ENCODE results near the gene GSTO2.
"Not testable (repeated sequence)": the region's sequence is repeated elsewhere in the genome, so short reads cannot be mapped to it uniquely, and the experiment has no call there.

Gene GSTO2

GRCh38 chr10:104245066-104245632 lies 23.8 kb upstream of the GSTO2 start:
- H3K9me3 ChIP-seq (ENCODE audit: low read length) = no peaks in the 10 kb centered on the region
- H3K27me3 ChIP-seq (ENCODE audit: insufficient read depth, low read length) = peaks cover 7% of the 10 kb centered on the region
- no peak overlapping the region for H3K4me3 ChIP-seq (ENCODE audit: low read length)
- H3K36me3 ChIP-seq (ENCODE audit: insufficient read depth, low read length) = no peaks in the 10 kb centered on the region
- H2AFZ ChIP-seq (ENCODE audit: low read depth, low read length) = no peak overlapping the region
- H3K4me1 ChIP-seq (ENCODE audit: insufficient read depth, low read length) = no peaks in the 10 kb centered on the region

DNA sequence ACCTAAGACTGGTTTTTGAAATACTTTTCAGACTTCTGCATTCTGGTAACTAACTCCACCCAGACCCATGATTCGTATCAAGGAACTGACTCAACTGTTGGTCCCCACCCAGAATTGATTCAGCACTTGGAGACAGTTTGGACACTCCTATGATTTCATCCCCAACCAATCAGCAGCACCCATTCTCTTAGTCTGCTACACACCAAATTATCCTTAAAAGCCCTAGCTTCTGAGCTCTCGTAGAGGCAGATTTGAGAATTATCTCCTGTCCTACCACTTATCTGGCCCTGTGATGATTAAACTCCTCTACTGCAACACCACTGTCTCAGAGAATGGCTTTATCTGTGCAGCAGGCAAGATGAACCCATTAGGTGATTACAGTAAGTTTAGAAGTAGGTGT lies 22.0 kb upstream of the GSTO2 start:
- no peaks in the 10 kb centered on the region for H3K36me3 ChIP-seq (ENCODE audit: insufficient read depth, low read length)
- peaks cover 4% of the 10 kb centered on the region for H3K27me3 ChIP-seq (ENCODE audit: insufficient read depth, low read length)
- H3K4me1 ChIP-seq (ENCODE audit: insufficient read depth, low read length) = no peaks in the 10 kb centered on the region
- H3K9me3 ChIP-seq (ENCODE audit: low read length) = no peaks in the 10 kb centered on the region
- H3K4me3 ChIP-seq (ENCODE audit: low read length) = no peak overlapping the region
- no peak overlapping the region for H2AFZ ChIP-seq (ENCODE audit: low read depth, low read length)

DNA sequence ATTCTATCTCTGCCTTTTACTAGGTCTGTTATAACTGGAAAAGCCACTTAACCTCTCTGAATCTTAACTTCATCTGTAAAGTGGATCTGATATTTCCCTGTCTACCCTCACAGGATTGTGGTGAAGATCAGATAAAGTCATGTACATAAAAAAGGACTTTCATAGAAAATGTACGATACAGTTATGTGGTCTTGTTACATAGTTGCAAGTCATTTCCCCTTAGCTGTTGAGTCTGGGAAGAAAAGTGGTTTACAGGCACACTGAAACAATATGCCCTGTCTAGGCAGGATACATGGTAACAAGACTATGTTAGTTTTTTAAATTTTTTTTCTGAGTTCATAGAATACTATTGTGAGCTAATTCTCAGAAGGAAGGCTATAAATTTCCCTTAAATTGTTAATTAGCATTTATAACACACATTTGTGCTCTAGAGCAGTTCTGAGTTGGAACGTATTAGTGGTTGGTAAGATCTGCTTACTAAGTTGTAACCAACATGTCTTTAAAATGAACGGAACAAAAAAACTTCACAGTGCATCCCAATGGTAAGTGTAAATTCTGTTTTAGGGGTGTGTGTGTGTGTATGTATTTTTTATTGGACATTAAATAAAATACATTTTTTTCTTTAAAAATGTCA lies 21.4 kb upstream of the GSTO2 start:
- Histone ChIP-seq H3K36me3 (ENCODE audit: insufficient read depth, low read length) (no peaks in the 10 kb centered on the region), H3K9me3 (ENCODE audit: low read length) (no peaks in the 10 kb centered on the region), H3K4me1 (ENCODE audit: insufficient read depth, low read length) (no peaks in the 10 kb centered on the region), H2AFZ (ENCODE audit: low read depth, low read length) (no peak overlapping the region), H3K4me3 (ENCODE audit: low read length) (no peak overlapping the region), H3K27me3 (ENCODE audit: insufficient read depth, low read length) (peaks cover 4% of the 10 kb centered on the region)

DNA sequence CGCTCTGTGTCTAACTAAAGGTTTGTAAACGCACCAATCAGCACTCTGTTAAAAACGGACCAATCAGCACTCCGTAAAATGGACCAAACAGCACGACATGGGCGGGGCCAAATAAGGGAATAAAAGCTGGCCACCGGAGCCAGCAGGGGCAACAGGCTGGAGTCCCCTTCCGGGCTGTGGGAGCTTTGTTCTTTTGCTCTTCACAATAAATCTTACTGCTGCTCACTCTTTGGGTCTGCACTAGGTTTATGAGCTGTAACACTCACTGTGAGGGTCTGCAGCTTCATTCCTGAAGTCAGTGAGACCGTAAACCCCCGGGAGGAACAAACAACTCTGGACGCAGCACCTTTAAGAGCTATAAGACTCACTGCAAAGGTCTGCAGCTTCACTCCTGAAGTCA lies 20.1 kb upstream of the GSTO2 start:
- not testable (repeated sequence) for H3K9me3 ChIP-seq (ENCODE audit: low read length); H3K4me1 ChIP-seq (ENCODE audit: insufficient read depth, low read length); H3K36me3 ChIP-seq (ENCODE audit: insufficient read depth, low read length); H3K27me3 ChIP-seq (ENCODE audit: insufficient read depth, low read length); H3K4me3 ChIP-seq (ENCODE audit: low read length); H2AFZ ChIP-seq (ENCODE audit: low read depth, low read length)

- H3K9me3 ChIP-seq (ENCODE audit: low read length) = no peaks in the 10 kb centered on the region
- H2AFZ ChIP-seq (ENCODE audit: low read depth, low read length) = no peak overlapping the region
- H3K4me3 ChIP-seq (ENCODE audit: low read length) = no peak overlapping the region
- peaks cover 9% of the 10 kb centered on the region for H3K4me1 ChIP-seq (ENCODE audit: insufficient read depth, low read length)
- peaks cover 4% of the 10 kb centered on the region for H3K27me3 ChIP-seq (ENCODE audit: insufficient read depth, low read length)
- no peaks in the 10 kb centered on the region for H3K36me3 ChIP-seq (ENCODE audit: insufficient read depth, low read length)
Observed at GRCh38 chr10:104250371-104250770, 18.6 kb upstream of the GSTO2 start.

DNA sequence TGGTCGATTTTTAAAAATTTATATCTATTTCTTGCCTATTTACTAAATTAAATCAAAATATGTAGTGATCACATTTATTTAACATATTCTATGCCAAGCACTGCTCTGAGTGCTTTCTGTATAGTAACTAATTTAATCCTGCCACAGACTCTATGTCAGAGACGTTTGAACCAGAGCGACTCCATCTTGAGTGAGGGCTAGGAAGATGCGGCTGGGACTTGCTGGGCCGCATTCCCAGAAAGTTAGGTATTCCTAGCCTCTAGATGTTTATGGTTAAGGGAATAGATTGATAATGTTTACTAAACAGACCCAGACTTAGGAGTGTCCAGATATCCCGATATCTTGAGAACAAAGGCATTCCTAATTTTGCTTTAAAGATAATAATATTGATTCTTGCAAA lies 17.5 kb upstream of the GSTO2 start:
- H3K9me3 ChIP-seq (ENCODE audit: low read length) = no peaks in the 10 kb centered on the region

DNA sequence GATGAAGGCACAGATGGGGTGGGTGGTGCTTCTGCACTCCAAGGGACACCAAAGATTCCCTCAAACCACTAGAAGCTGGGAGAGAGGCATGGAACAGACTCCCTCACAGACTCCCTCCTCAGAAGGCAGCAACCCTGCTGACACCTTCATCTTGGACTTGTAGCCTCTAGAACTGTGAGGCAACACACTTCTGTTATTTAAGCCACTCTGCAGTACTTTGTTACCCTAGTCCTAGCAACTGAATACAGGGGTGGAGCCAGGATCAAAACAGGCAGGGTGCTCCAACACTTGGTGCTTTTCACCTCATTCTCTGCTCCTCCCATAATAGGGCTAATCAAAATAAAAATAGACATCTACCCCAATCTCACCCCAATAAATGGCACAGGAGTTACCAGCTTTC lies 16.6 kb upstream of the GSTO2 start:
- no peaks in the 10 kb centered on the region for H3K36me3 ChIP-seq (ENCODE audit: insufficient read depth, low read length)
- H3K27me3 ChIP-seq (ENCODE audit: insufficient read depth, low read length) = peaks cover 4% of the 10 kb centered on the region

More for the DNA sequence above, 17.5 kb upstream of the GSTO2 start:
- Histone ChIP-seq H3K36me3 (ENCODE audit: insufficient read depth, low read length) (no peaks in the 10 kb centered on the region), H3K4me3 (ENCODE audit: low read length) (no peak overlapping the region), H3K4me1 (ENCODE audit: insufficient read depth, low read length) (peaks cover 15% of the 10 kb centered on the region), H3K27me3 (ENCODE audit: insufficient read depth, low read length) (peaks cover 4% of the 10 kb centered on the region), H2AFZ (ENCODE audit: low read depth, low read length) (no peak overlapping the region)

GRCh38 chr10:104253106-104253505 lies 15.9 kb upstream of the GSTO2 start:
- Histone ChIP-seq H2AFZ (ENCODE audit: low read depth, low read length) (no peak overlapping the region), H3K4me1 (ENCODE audit: insufficient read depth, low read length) (peaks cover 15% of the 10 kb centered on the region), H3K9me3 (ENCODE audit: low read length) (no peaks in the 10 kb centered on the region), H3K36me3 (ENCODE audit: insufficient read depth, low read length) (peaks cover 4% of the 10 kb centered on the region), H3K4me3 (ENCODE audit: low read length) (no peak overlapping the region), H3K27me3 (ENCODE audit: insufficient read depth, low read length) (peaks cover 4% of the 10 kb centered on the region)

More for the DNA sequence above, 16.6 kb upstream of the GSTO2 start:
- Histone ChIP-seq H3K4me1 (ENCODE audit: insufficient read depth, low read length) (peaks cover 15% of the 10 kb centered on the region), H2AFZ (ENCODE audit: low read depth, low read length) (no peak overlapping the region), H3K4me3 (ENCODE audit: low read length) (no peak overlapping the region), H3K9me3 (ENCODE audit: low read length) (no peaks in the 10 kb centered on the region)

DNA sequence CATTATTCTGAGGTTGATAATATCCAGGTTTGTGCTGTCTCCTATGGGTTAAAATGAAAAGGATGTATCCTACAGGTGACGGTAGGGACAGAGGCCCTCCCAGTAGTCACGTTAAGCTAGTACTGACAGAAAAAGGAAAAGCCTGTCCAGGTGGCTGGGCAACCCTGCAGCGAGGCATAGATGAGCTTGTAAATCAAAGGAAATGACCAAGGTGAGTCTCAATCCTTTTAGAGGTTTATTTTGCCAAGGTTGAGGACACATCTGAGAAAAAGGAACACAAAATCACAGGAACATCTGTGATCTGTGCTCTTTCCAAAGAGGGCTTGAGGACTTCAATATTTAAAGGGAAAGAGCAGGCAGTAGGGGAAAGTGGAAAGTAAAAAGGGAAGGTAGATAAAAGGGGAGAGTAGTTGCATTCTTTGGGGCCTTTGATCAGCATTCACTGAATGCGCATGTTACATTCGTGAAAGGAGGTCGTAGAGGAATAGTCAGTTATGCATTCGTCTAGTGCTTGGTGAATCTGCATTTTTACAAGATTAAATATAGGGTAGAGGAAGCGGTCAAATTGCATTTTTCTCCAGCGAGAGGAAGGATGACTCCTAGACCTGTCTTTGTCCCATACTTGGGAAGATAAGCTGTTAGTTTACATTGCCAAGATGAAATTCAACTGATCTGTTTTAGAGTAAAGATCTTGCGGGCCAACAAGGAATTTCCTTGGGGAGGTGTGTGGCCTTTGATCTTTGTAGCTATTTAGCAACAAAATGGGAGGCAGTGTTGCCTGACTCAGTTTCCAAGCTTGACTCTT lies 15.2 kb upstream of the GSTO2 start:
- no peaks in the 10 kb centered on the region for H3K9me3 ChIP-seq (ENCODE audit: low read length)
- peaks cover 10% of the 10 kb centered on the region for H3K36me3 ChIP-seq (ENCODE audit: insufficient read depth, low read length)
- peak overlapping the region; percentile 77 for H3K4me3 ChIP-seq (ENCODE audit: low read length)
- peaks cover 4% of the 10 kb centered on the region for H3K27me3 ChIP-seq (ENCODE audit: insufficient read depth, low read length)
- peak overlapping the region; percentile 83 for H2AFZ ChIP-seq (ENCODE audit: low read depth, low read length)
- peaks cover 15% of the 10 kb centered on the region for H3K4me1 ChIP-seq (ENCODE audit: insufficient read depth, low read length)

GRCh38 chr10:104254493-104255310 lies 14.3 kb upstream of the GSTO2 start, which contains the start of gene GSTO1:
TSS of gene GSTO1 (plus strand) at chr10:104254892. CDS start at chr10:104254929, 37 bp downstream.
- peaks cover 4% of the 10 kb centered on the region for H3K27me3 ChIP-seq (ENCODE audit: insufficient read depth, low read length)
- peak within 1 kb of the TSS; percentile 77 for H3K4me3 ChIP-seq (ENCODE audit: low read length)
- peaks cover 15% of the 10 kb centered on the region for H3K4me1 ChIP-seq (ENCODE audit: insufficient read depth, low read length)
- no peaks in the 10 kb centered on the region for H3K9me3 ChIP-seq (ENCODE audit: low read length)
- H3K36me3 ChIP-seq (ENCODE audit: insufficient read depth, low read length) = peaks cover 14% of the 10 kb centered on the region
- peak within 1 kb of the TSS; percentile 83 for H2AFZ ChIP-seq (ENCODE audit: low read depth, low read length)

DNA sequence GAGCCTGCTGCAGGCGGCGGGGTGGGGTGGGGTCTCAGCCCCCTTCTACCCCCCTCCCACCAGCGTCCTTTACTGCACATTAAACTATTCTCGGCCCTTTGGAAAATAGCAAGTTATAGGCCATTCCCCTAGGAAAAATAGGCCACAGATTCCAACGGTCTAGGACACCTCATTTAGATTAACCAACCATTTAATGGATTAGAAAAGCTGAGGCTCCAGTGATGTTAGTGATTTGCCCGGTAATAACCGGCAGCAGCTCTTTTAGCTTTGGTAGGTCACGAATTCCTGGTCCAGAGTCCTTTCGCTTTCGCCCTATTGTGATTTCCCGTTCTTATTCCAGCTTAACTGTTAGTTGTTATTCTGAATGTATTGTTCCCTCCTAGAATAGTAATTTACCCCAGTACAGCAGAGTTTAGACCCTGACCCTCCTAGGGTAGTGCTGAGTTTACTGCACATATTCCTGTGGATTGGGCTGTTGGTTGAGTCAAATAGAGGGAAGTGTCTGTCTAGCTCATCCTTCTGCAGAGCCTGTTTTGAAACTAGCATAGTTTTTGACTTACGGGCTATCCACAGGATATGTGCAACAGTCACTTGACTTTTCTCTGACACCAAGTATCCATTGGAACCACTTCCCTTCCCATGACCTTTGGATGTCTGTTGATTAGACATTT lies 13.5 kb upstream of the GSTO2 start:
- peak overlapping the region; percentile 83 for H2AFZ ChIP-seq (ENCODE audit: low read depth, low read length)
- H3K36me3 ChIP-seq (ENCODE audit: insufficient read depth, low read length) = peaks cover 20% of the 10 kb centered on the region
- no peaks in the 10 kb centered on the region for H3K9me3 ChIP-seq (ENCODE audit: low read length)
- H3K4me1 ChIP-seq (ENCODE audit: insufficient read depth, low read length) = peaks cover 18% of the 10 kb centered on the region
- peak overlapping the region; percentile 77 for H3K4me3 ChIP-seq (ENCODE audit: low read length)
- H3K27me3 ChIP-seq (ENCODE audit: insufficient read depth, low read length) = no peaks in the 10 kb centered on the region

- H3K4me1 ChIP-seq (ENCODE audit: insufficient read depth, low read length) = peaks cover 18% of the 10 kb centered on the region
- H3K36me3 ChIP-seq (ENCODE audit: insufficient read depth, low read length) = peaks cover 25% of the 10 kb centered on the region
- H3K4me3 ChIP-seq (ENCODE audit: low read length) = no peak overlapping the region
- no peak overlapping the region for H2AFZ ChIP-seq (ENCODE audit: low read depth, low read length)
- no peaks in the 10 kb centered on the region for H3K9me3 ChIP-seq (ENCODE audit: low read length)
- no peaks in the 10 kb centered on the region for H3K27me3 ChIP-seq (ENCODE audit: insufficient read depth, low read length)
Observed at GRCh38 chr10:104256335-104256961, 12.5 kb upstream of the GSTO2 start.

All from neuron (in vitro differentiated cells).